Measurements from ENCODE around the gene TTC24. TPM values are rescaled to one million over a fixed set of nuclear protein-coding genes. Genes with fewer than 3 reads are reported as not detected.

The TTC24 gene
- polyA plus RNA-seq, 1 of the 3 experiments (the other 2 are of a cell fraction) = not detected

DNA sequence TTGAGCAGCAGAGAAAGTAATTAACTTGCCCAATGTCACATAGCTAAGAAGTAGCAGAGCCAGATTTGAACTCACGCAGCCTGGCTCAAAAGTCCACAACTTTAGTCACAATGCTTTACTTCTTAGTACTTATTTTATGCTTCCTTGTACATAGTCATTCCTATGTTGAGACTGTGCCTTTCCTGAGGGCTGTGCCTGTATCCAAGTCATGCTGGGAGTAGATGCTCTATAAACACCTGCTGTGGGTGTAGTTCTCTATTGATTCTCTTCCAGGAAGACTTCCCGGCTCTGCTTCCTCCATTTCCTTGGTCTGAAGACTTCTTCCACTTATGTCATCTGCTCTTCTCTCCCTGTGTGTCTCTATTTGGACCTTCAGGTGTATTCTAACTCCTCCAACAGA, 23.8 kb upstream of the TTC24 start:
- Histone ChIP-seq H3K9me2 (no peaks in the 10 kb centered on the region), H3K4me1 (ENCODE audit: control insufficient read depth in 1 of 2, insufficient read depth in 2 of 2, low read depth in 1 of 2, low read length in 1 of 2) (peaks cover 0 to 2% of the 10 kb centered on the region in 2 experiments; a peak in 1 of 4 replicates), H3K9ac (no peak overlapping the region), H3K79me2 (ENCODE audit: insufficient read depth) (no peaks in the 10 kb centered on the region), H3K27me3 (ENCODE audit: insufficient read depth) (no peaks in the 10 kb centered on the region), H3K36me3 (replicated peaks in 1 of 2; ENCODE audit: control insufficient read depth in 1 of 2, insufficient read depth in 2 of 2, low read length in 1 of 2) (peaks cover 8 to 30% of the 10 kb centered on the region in 2 experiments), H2AFZ (ENCODE audit: low read depth) (no peak overlapping the region), H3K9me3 (no peaks in the 10 kb centered on the region), H3K27ac (ENCODE audit: low read depth in 2 of 2, low read length in 1 of 2) (no peak overlapping the region), H3K4me3 (ENCODE audit: low read depth in 2 of 2, low read length in 1 of 2) (no peak overlapping the region), H3K4me2 (no peak overlapping the region), H4K20me1 (ENCODE audit: insufficient read depth) (no peaks in the 10 kb centered on the region), H3F3A (replicated peaks; ENCODE audit: insufficient read depth) (no peaks in the 10 kb centered on the region)
- 55% methylated on average over 2 of the region's 2 CpGs for WGBS (ENCODE audit: low lambda C conversion rate)
- no peak for DNase-seq
- TF ChIP-seq TAF1 (IDR thresholded peaks at IDR 0.05; ENCODE audit: borderline replicate concordance, low read depth, low read length) (no peak), MAX (IDR thresholded peaks at IDR 0.05; ENCODE audit: low read depth) (no peak), FOSL2 (IDR thresholded peaks at IDR 0.05; ENCODE audit: borderline replicate concordance, low read depth) (no peak), FOXM1 (IDR thresholded peaks at IDR 0.05; ENCODE audit: low read depth) (no peak), SIN3A (IDR thresholded peaks at IDR 0.05; ENCODE audit: borderline replicate concordance, low read depth, low read length) (no peak), ELF1 (IDR thresholded peaks at IDR 0.05) (no peak), POLR2AphosphoS5 (IDR thresholded peaks at IDR 0.05; ENCODE audit: low read depth, low read length) (no peak), MXI1 (IDR thresholded peaks at IDR 0.05; ENCODE audit: low read depth, low read length) (no peak), JUND (IDR thresholded peaks at IDR 0.05) (no peak), RAD21 (IDR thresholded peaks at IDR 0.05; ENCODE audit: low read length) (no peak), REST (IDR thresholded peaks at IDR 0.05; ENCODE audit: low read depth, low read length) (no peak), RXRA (IDR thresholded peaks at IDR 0.05; ENCODE audit: borderline replicate concordance, low read depth) (no peak), USF2 (IDR thresholded peaks at IDR 0.05; ENCODE audit: borderline replicate concordance, low read depth, low read length) (no peak)
- TF ChIP-seq, protein P1, sequence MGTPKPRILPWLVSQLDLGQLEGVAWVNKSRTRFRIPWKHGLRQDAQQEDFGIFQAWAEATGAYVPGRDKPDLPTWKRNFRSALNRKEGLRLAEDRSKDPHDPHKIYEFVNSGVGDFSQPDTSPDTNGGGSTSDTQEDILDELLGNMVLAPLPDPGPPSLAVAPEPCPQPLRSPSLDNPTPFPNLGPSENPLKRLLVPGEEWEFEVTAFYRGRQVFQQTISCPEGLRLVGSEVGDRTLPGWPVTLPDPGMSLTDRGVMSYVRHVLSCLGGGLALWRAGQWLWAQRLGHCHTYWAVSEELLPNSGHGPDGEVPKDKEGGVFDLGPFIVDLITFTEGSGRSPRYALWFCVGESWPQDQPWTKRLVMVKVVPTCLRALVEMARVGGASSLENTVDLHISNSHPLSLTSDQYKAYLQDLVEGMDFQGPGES (IDR thresholded peaks at IDR 0.05; ENCODE audit: low read depth, low read length) = no peak
- TF ChIP-seq, protein P2, sequence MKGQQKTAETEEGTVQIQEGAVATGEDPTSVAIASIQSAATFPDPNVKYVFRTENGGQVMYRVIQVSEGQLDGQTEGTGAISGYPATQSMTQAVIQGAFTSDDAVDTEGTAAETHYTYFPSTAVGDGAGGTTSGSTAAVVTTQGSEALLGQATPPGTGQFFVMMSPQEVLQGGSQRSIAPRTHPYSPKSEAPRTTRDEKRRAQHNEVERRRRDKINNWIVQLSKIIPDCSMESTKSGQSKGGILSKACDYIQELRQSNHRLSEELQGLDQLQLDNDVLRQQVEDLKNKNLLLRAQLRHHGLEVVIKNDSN (IDR thresholded peaks at IDR 0.05; ENCODE audit: borderline replicate concordance, low read depth) = no peak
- ChIA-PET POLR2A (no interaction called here), CTCF (interaction anchor here (0.8 kb wide), 1 partner anchor 110 kb away, joined by 3 read pairs; no protein-coding TSS in a partner anchor)

All from SK-N-SH (cell line).